ENCODE results near the gene TMC7.

The TMC7 gene

DNA sequence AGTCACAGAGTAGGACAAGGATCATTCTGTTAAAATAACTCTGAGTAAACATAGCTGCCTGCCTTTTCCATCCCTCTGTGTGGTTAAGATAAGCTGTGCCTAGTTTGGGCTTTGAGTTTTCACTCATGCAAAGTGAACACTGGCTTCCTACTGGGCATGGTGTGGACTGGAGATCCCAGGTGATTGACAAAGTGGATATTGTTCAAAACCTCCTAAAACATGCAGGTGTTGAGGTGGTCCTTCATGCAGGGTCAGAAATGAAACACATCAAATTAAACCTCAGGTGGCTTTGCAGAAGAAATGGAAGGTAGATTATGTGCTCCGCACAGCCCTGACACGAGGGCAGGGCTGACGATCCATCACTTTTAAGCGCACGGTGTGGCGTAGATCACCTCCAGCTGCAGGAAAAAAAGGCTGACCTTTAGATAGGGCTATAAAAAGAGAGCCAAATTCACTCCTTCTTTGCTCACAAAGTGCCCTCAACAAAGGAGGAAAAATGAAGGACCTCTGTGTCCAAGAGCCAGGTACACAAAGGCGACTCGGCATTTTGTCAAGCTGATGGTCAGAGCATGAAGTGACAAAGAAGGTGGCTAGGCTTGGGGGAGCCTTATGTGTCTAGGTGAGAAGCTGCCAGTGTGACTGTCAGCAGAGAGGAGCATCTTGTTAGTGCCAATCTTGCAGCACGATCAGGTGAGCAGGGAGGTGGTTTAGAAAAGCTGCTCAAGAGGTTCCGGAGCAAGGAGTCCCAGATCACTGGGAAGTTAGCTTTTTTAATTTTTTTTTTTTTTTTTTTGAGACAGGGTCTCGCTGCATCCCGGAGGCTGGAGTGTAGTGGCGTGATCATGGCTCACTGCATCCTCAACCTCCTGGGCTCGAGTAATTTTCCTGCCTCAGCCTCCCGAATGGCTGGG lies 110.2 kb downstream of the TMC7 start:
- in situ Hi-C loops (cut with HindIII; ENCODE audit: low sequenced_read_pairs), result loop anchor here (25.0 kb wide), 1 partner anchor 268 kb away; no protein-coding TSS in a partner anchor
- DNase-seq (ENCODE audit: low read depth), result no peak
- H3K4me3 ChIP-seq (ENCODE audit: low read depth, low read length), result no peak overlapping the region
- TF ChIP-seq, protein P1, sequence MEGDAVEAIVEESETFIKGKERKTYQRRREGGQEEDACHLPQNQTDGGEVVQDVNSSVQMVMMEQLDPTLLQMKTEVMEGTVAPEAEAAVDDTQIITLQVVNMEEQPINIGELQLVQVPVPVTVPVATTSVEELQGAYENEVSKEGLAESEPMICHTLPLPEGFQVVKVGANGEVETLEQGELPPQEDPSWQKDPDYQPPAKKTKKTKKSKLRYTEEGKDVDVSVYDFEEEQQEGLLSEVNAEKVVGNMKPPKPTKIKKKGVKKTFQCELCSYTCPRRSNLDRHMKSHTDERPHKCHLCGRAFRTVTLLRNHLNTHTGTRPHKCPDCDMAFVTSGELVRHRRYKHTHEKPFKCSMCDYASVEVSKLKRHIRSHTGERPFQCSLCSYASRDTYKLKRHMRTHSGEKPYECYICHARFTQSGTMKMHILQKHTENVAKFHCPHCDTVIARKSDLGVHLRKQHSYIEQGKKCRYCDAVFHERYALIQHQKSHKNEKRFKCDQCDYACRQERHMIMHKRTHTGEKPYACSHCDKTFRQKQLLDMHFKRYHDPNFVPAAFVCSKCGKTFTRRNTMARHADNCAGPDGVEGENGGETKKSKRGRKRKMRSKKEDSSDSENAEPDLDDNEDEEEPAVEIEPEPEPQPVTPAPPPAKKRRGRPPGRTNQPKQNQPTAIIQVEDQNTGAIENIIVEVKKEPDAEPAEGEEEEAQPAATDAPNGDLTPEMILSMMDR (IDR thresholded peaks at IDR 0.05; ENCODE audit: low read depth, low read length, missing control alignments), result no peak

DNA sequence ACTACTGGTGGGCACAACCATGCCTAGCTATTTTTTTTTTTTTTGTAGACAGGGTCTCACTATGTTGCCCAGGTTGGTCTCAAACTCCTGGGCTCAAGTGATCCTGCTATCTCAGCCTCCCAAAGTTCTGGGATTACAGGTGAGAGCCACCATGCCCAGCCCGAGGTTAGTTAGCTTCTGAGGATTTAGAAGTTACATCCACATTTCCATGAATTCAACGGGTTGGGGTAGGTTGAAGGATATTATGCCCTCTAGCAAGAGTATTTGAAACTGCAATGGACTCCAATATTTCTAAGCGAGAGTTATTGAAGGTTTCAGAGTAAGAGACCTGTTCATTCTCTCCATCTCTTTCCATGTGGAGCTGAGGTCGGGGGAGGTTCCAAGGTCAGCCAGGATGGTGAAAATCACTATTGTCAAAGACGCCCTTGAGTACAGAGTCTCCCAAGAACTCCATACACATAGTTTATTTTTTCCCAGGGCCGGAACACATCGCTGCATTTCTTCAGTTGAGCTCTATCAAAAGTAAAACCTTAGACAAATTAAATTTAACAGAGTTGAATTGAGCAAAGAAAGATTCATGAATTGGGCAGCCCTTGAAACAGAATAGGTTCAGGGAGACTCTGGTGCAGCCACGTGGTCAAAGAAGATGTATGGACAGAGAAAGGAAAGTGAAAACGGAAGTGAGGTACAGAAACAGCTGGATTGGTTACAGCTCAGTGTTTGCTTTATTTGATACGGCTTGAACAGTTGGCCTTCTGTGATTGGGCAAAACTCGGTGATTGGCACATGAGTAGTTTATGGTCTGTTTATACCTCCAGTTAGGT lies 111.0 kb downstream of the TMC7 start:
- TF ChIP-seq, protein P1 (IDR thresholded peaks at IDR 0.05; ENCODE audit: low read depth, low read length, missing control alignments), result no peak
- DNase-seq (ENCODE audit: low read depth), result no peak
- in situ Hi-C loops (cut with HindIII; ENCODE audit: low sequenced_read_pairs), result loop anchor here (25.0 kb wide), 1 partner anchor 268 kb away; no protein-coding TSS in a partner anchor
- H3K4me3 ChIP-seq (ENCODE audit: low read depth, low read length), result no peak overlapping the region

DNA sequence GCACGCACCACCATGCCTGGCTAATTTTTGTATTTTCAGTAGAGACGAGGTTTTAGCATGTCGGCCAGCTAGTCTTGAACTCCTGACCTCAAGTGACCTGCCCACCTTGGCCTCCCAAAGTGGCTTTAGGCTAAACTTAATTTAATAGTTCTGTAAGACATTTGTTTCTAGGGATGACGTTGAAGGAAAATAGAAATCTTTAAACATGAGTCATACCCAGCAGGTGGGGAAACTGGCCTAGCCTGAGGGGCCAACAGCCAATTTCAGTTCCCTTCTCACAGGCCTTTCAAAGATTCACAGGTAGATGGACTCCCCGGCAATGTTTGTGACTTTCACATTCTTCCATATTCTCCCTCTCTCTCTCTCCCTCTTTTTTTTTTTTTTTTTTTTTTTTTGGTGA lies 111.9 kb downstream of the TMC7 start:
- no peak for DNase-seq (ENCODE audit: low read depth)

DNA sequence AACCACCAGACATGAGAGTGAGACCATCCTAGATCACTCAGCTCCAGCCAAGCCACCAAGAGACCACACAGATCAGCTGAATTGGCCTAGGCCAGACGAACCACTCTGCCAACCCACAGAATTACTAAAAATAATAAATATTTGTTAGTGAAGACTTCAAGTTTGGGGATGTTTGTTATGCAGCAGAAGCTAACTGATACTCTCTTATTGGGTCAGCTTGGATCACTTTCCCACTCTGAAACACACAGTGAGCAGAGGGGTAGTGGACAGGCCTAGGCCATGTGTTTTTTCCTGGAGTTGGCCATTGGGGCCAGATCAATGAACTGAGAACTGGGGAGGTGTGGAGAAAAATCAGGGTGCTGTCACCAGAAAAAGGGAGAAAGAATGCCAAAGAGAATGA lies 114.4 kb downstream of the TMC7 start:
- in situ Hi-C loops (cut with HindIII; ENCODE audit: low sequenced_read_pairs), result loop anchor here (25.0 kb wide), 1 partner anchor 264 kb away; no protein-coding TSS in a partner anchor
- no peak overlapping the region for H3K4me3 ChIP-seq (ENCODE audit: low read depth, low read length)
- DNase-seq (ENCODE audit: low read depth), result no peak
- TF ChIP-seq, protein P1 (IDR thresholded peaks at IDR 0.05; ENCODE audit: low read depth, low read length, missing control alignments), result no peak

More for the DNA sequence above, 111.9 kb downstream of the TMC7 start:
- TF ChIP-seq, protein P1 (IDR thresholded peaks at IDR 0.05; ENCODE audit: low read depth, low read length, missing control alignments), result no peak
- in situ Hi-C loops (cut with HindIII; ENCODE audit: low sequenced_read_pairs), result loop anchor here (25.0 kb wide), 1 partner anchor 267 kb away; no protein-coding TSS in a partner anchor
- no peak overlapping the region for H3K4me3 ChIP-seq (ENCODE audit: low read depth, low read length)

DNA sequence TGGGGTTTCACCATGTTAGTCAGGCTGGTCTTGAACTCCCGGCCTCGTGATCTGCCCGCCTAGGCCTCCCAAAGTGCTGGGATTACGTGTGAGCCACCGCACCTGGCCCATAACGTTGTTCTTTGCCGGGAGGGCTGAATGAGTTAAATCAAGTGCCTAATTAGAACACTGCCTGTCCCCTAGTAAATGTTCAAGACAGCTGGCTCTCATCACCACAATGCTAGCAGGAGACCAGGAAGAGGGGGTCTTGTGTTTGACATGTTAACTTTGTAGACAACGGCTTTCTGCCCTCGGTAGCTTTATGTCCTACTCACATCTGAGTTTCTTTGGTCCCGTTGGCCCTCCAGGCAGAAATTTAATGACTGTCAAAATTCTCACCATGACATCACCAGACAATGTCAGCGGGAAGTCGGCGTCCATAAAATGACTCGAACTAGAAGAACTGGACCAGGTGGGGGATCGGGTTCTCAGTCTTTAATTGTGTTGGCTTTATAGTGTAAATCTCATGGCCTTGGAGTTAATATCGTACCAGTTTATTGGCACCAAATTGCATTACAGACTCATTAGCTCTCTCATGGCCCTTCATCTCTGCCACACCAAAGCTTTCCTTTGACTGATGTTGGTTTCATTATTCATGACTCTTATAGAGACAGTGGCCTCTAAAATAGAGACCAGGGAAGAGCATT lies 118.6 kb downstream of the TMC7 start:
- DNase-seq (ENCODE audit: low read depth), result no peak
- TF ChIP-seq, protein P1 (IDR thresholded peaks at IDR 0.05; ENCODE audit: low read depth, low read length, missing control alignments), result no peak
- in situ Hi-C loops (cut with HindIII; ENCODE audit: low sequenced_read_pairs), result no loop called here
- no peak overlapping the region for H3K4me3 ChIP-seq (ENCODE audit: low read depth, low read length)

DNA sequence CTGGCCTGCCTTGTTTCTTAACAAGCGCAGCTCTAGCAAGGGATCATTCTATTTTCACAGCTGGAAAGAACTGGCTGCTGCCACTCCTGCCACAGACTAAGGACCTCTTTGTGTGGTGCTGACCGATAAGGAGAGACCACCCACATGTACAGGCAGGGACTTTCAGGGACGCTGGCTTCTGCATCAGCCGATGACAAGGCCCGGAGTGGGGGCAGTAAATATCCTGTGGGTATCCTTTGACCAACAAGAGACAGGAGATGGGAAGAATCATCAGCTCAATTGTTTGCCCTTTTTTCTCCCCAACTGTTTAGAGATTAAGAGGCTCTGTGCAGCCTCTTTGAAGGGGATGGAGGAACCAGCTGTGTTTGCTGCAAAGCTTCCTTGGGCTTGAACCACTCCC lies 120.9 kb downstream of the TMC7 start:
- no peak for DNase-seq (ENCODE audit: low read depth)
- TF ChIP-seq, protein P1 (IDR thresholded peaks at IDR 0.05; ENCODE audit: low read depth, low read length, missing control alignments), result no peak
- in situ Hi-C loops (cut with HindIII; ENCODE audit: low sequenced_read_pairs), result no loop called here
- H3K4me3 ChIP-seq (ENCODE audit: low read depth, low read length), result no peak overlapping the region
